GM23248 (cell line): ENCODE results near the gene ZNF536.

Source experiments
- EZH2 ChIP-seq: fragments of 200-600 bp; sonication (generic); IDR thresholded peaks from 2 replicates; pipeline ENCODE4 v1.6.1; 2018; ENCODE audit warnings: antibody characterized with exemption, mild to moderate bottlenecking; ENCODE audit not compliant: insufficient read depth, poor library complexity, severe bottlenecking
- EZH2phosphoT487 ChIP-seq: fragments of 200-600 bp; sonication (generic); IDR thresholded peaks from 2 replicates; pipeline ENCODE4 v1.6.1; 2018; ENCODE audit warnings: antibody characterized with exemption, moderate library complexity, mild to moderate bottlenecking, low read depth; ENCODE audit not compliant: insufficient read depth

DNA sequence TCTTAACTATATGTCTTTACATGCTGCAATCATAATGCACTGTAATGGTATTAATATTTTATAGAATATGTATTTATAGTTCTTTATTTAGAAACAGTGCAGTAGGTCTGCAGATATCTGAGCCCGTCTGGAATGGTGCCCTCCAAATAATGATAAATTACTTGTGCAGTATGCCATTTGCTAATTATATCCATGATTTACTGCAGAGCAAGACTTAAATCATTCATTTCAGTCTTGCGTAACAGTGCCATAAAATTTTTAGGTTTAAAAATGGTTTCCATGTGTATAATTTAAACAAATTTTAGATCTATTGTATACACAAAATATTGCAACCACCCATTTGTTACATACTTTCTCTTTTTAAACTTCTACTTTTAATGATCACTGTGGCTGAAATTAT lies 175.1 kb downstream of the ZNF536 start:
- TF ChIP-seq EZH2phosphoT487 (no peak), EZH2 (no peak)
